GM18502 (cell line): Measurements from ENCODE around the gene ATXN7.

Experiments used
- ATAC-seq: cut with Tn5 transposase; IDR thresholded peaks from one replicate; pipeline ENCODE4 v1.9.1; 2021; ENCODE audit warnings: mild to moderate bottlenecking; ENCODE audit not compliant: unreplicated experiment, poor library complexity

ATXN7 gene

DNA sequence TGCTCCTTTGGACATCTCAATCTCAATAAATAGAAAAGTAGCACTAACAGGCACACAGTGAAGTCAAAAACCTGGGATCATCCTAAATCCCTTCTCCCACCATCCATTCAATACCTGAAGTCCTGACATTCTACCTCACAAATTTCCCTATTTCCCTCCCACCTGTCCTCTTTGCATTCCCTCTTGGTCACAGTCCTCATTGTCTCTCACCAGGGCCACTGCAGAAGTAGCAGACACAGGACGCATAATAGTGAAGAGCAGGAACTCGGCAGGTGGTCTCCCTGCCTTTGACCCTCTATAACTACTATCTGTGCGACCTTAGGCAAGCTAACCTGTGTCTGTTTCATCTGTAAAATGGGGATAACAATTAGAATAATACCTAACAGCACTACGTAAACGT is 2.4 kb upstream of the ATXN7 start:
- ATAC-seq: no peak

DNA sequence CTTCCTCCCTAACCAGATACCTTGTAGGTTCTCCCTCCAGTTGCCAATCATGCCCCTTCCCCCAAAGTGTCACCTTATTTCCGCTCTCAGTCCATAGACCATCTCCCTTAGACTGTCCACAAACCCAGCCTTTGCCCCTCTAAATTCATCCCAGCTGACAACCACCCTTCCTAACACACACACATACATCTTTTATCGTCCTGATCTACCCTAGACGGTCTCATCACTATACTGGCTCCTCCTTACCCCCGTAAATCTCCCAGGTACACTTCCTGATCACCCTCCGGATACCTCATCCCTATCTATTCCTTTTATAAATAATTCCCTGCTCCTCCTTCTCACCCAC is 890 bp upstream of the ATXN7 start:
- peak; percentile 10 for ATAC-seq

DNA sequence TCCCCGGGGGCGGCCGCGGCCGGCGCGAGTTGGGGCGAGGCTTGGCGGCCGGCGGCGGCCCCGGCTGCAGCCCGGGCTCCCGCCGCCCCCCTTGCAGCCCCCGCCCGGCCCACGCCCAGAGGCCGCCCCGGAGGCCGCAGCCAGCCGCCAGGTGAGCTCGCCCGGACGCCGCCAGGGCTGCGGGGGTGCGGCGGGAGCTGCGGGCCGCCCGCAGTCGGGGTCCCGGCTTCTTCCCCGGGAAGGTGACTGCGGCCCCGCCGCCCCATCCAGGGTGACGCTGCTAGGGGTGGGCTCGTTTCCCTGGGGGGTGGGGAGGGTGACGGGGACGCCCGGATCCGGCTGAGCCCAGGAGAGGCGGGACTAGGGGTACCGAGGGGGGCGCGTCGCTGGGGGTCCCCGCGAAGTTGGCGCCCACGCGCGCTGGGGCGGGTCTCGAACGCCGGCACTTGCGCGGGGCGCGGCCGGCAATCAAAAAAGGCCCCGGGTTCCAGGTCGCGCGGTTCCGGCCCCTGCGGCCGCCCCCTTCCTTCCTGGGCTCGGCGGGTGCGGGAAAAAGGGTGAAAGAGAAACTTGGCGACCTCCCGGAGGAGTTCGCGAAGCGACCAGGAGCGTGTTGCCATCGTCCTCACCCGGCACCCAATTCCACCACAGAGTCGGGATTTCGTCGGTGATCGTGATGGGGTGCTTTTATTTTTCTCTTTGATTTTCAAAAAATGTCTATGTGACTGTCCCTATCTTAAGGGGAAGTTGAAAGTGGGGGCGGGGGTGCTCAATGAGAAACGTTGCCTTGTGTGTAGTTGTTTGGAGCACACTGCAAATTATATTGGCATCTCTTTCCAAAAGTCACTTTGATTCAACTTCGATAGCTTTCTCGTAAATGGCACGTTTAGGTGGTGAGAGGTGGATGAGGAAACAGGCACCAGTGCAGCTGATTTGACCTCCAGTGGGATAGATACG is 619 bp downstream of the ATXN7 start:
- ATAC-seq: peak; percentile 53

DNA sequence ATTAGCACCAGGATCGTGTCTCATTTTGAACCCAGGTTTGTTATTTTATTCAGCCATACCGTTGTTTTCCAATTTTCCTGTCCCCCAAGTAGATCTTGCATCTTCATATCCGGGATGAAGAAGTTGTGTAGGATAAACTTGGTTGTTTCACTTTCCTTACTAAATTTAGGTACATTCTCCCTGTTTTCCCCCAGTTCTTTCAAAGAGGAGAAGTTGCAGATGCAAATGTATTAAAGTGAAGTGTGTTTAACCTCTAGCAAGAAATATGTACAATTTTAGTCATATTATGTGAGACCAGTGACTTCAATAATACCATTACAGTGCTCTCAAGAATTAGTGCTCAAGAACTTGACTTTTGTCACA is 1.3 kb downstream of the ATXN7 start:
- ATAC-seq: no peak

DNA sequence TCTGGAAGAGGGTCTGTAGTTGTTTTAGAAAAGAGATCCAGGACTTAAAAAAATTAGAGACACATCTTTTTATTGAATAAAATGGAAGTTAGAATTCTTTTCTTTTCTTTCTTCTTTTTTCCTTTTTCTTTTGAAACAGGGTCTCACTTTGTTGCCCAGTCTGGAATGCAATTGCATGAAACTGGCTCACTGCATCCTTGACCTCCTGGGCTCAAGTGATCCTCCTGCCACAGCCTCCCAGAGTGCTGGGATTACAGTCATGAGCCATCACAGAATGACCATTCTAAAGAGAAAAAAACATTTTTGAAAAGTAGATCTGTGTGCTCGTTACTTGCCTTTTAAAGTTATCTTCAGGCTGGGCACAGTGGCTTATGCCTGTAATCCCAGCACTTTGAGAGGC is 3.6 kb downstream of the ATXN7 start:
- no peak for ATAC-seq

DNA sequence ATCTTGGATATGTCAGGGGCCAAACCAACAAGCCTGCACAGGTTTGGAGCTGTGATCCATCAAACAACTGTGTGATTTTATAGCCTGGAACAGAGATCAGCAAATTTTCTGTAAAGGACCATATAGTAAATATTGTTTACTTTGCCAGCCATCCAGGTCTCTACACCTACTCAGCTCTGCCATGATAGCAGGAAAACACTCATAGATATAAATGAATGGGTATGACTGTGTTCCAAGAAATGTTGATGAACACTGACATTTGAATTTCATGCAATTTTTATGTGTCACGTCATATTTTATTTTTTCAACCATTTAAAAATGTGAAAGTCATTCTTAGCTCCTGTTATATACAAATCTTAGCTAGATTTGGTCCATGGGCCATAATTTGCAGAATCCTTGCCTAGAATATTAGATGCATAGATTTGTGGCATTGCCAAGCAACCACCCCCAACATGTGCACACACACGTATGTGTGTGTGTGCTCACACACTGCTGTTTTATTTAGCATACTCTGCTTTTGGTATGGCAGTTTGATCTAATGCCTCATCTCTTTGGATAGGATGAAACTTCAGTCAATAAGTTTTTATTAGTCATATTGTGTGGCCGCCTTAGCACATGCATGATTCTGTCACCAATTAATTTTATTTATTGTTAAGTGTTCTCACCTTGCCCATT is 6.4 kb downstream of the ATXN7 start:
- ATAC-seq: no peak

DNA sequence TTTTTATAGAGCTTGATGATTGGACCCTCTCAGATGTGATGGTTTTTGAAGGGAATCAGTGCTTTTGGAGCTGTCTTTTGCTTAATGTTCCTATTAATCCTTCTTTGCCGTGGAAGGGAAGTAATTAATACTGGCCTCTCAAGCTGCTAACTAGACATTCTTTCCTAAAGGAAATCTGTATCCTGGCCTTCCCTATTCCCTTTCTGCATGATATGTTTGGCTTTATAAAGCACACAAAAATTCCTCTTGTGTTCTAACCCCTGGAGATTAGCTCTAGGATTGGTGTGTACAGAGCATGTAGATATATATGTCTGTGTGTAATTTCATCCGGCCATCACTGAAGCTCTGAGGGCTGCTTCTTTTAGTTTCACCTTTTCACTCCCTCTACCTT is 6.9 kb downstream of the ATXN7 start:
- ATAC-seq: no peak

DNA sequence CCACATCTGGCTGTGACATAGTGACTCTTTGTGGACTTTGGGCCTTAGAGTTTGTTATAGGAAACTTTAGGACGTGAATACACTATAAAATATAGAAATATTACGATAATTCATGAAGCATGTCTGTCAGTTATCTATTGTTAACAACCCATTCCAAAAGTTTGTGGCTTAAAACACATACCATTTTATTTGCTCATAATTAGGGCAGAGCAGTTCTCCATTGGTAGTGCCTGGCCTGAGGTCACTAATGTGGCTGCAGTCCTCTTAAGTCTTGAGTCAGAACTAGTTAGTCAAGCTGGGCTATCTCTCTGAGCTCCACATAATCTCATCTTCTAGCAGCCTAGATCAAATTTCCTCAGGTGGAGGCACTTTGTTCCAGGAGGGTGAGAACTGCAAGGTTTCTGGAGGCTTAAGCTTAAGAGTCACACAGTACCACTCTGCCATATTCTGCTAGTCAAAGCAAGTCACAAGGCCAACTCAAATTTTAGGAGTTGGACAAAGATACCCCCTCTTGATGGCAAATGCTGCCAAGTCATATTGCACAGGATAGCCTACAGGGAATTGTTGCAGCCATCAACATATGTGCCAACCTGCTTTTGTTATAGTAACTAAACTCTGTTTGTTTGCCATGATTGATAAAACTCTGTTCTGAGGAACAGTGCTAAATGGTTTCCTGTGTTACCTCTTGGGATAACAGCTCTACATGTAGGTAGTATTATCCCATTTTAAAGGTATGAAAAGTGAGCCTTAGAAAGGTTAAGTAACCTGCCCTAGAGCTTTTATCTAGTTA is 8.7 kb downstream of the ATXN7 start:
- ATAC-seq: no peak

DNA sequence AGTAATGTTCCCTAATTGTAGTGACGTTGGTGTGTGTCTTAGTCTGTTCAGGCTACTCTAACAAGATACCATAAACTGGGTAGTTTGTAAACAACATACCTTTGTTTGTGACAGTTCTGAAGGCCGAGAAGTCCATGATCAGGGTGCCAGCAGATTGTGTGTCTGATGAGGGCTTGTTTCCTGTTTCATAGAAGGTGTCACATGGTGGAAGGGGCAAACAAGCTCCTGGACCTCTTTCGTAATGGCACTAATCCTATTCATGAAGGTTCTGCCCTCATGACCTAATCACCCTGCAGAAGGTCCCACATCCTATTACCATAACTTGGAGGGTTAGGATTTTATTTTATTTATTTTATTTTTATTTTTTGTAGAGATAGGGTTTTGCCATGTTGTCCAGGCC is 11.1 kb downstream of the ATXN7 start:
- no peak for ATAC-seq

DNA sequence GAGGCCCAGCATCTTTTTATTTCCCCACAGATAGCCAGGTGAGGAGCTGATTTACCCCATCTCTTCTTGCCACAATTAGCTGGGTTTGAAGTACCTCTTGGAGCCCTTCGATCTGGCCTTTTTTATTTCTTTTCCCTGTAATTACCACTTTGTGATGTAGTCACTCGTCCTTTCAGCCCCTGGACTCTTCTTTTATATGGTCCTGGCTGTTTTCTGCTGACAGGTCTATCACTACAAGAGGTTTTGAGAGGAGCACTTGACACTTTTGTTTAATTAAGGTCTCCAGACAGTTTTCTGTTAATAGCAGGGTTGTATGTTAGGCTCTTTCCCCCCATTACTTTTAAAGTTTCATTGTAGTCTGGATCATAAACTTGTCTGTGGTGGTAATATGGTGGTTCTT is 11.8 kb downstream of the ATXN7 start:
- ATAC-seq: no peak

DNA sequence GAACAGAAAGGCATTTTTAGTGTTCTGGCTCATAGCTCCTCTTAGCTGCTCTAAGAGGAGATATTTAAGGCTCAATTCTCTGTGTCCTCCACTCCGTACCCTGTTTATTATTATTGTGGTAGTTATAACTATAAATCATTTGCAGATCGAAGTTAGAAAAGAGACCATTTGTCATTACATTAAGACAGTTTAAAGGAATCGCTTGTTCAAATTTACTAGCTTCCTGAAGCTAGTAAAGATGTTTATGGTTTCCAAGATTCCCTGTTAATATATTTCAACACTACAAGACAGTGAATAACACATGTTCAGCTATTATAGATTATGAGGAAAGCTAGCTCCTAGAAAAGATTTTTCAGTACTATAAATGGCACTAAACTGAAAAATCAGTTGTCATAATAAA is 12.6 kb downstream of the ATXN7 start:
- no peak for ATAC-seq

DNA sequence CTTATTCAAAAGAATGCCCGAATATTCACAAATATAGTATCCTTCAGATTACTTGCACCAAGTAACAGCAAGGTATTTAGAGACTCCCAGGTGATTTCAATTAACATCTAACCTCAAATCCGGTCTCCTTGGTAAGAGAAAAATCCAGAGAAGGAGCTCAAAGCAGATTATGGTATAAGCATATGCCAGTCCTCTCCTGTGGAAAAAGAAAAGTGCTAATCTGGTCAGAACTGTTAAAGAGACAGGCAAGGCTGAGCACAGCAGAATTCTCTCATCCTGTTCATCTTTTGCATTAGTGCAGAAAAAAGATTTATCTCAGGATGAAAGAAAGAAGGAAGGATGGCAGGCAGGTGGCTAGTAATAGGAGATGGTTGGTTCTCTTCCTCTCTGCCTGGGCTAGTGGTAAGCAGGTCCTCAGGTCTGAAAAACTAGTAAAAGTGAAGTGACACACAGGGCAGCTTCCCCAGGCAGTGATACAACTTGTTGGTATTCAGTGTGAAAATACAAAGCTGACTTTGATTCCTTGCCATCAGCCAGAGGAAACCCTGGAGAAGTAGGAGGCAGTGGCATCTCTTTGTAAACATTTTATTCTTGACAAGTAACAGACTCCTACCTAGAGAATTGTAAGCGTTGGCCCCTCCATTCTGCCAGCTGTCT is 14.2 kb downstream of the ATXN7 start:
- ATAC-seq: no peak

DNA sequence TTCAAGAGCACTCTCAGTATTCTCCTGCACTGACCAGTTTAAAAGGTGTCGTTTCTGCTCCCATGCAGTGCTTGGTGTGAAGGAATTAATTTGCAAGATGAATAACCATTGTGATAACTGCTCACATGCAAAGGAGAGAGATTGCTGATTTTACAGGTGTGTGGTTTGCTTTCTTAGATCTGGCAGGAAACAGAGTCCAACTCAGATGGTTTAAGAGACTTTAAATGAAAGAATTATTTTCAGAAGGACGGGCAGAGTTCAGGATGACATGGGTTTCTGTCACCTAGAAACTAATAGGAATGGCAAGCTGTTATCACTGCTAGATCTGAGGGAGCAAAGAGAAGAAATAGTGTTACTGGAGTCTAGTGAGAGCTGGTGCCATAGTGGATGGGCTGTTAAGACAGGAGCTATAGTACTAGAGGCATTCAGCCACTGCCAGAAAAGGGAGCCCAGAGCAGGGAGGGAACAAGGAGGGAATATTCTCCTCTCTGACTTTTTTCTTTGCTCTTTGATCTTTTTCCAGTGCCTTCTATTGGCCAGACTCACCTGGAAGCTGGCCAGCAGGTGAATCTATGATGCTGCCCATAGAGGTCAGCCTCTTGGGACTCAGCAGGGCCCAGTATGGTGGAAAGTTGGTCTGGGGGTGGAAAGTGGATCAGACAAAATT is 14.9 kb downstream of the ATXN7 start:
- ATAC-seq: no peak

DNA sequence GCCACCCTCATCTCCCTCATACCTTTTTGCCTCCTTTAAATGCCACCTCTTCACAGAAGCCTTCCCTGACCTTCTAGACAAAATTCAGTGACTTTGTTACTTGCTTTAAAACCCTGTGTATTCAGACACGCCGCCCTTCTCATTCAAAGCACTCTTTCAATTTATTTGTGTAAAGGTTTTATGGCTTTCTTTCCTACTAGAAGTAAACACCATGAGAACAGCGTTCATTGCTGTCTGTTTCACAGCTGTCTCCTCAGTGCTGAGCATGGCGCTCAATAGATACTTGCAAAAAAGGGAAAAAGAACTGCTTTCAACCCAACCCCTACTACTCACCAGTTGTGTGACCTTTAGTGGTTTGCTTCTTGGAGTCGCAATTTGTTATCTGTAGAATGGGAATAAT is 17.0 kb downstream of the ATXN7 start:
- ATAC-seq: no peak

DNA sequence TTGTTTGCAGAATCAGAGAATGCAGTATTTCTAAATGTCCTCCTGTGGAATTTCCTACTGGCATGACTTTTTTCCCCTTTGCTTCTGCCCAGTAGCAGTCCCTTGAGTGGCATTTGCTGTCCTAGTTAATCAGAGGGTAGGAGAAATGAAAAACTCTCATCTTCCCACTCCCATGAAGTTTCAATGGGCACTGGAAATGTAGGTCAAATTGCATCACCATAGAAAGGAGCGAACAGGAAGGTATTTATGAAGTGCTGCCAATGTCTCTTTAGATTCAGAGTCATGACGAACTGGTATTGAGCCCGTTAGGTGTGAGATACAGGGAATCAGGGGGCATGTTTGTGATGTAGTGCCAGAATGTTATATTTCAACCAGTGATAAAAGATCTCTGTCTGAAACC is 23.2 kb downstream of the ATXN7 start:
- no peak for ATAC-seq

DNA sequence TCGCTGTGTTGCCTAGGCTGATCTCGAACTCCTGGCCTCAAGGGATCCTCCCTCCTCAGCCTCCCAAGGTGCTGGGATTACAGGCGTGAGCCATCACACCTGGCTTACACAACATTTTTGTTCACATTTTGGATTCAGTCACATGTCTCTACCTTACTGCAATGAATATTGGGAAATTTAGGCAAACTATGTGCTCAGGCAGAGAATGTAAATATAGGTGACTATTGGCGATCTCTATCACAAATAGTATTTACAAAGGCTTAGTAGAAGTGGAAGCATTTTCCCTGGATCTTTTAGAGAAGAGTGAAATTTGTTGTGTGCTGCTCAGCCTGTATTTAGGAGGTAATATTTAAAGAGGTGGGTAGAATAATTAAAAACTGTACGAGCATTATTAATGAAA is 27.9 kb downstream of the ATXN7 start:
- ATAC-seq: no peak

DNA sequence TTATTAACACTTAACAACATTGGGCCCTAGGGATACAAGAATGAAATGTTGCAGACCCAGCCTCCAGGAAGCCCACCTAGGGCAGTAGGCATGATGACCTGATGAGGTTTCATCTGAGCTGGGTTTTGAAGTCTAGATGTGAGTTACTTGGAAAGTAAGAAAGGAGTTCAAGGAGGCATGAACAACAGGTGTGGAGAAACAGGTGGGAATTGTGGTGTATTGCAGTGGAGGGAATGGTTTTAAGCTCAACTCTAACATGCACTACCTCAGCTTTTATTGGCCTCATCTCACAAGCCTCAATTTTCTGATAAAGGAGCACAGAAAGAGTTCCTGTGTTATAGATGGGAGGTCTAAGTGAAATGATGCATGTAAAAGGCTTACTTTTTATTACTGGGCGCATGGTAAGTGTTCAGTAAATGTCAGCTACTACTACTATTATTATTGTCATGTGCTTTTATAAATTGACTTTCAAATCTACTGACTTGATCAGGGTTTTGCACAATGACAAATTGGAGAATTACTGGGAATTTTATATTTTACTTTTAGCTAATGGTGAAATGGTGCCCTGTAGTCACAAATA is 29.2 kb downstream of the ATXN7 start:
- no peak for ATAC-seq

DNA sequence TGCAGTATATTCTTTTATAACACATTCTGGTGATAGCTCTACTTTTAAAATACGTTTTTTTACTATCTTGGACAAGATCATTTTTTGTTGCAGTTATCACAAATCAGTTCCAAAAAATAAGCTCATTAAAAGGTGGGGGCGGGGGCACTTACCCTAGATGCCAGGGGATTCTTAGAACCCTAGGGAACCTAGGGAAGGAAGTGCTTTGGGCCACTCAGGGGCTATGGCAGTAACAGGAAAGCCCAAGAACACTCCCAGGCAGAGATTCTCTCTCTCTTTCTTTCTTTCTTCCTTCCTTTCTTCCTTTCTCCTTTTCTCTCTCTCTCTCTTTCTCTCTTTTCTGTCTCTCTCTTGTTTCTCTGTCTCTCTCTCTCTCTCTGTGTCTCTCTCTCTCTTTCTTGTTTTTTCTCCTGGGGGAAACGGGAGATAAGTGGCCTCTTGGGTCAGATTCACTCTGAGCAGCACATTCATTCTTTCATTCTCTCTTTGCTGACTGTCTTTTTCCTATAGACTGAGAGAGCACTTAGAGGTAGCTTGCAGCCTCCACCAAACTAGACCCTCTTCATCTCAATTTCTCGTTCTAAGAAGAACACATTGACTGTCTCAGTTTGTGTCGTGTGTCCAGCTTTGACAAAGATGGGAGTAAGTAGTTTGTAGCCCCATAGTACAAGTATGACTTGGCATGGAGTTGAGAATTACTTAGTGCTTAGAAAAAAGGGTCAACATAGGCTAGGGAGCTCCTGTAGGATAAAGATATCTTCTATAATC is 31.9 kb downstream of the ATXN7 start:
- no peak for ATAC-seq
